Mesothelial cell of epicardium (in vitro differentiated cells): ENCODE results near the gene CEACAM16. TPM values are rescaled to one million over a fixed set of nuclear protein-coding genes. Genes with fewer than 3 reads are reported as not detected.

Source experiments
- DNase-seq, 2 experiments: peaks; one replicate each; pipeline ENCODE4 v3.0.0; 2021; ENCODE audit warnings: low spot score in 2 of 2; ENCODE audit not compliant: unreplicated experiment in 2 of 2
- H3K27ac Mint-ChIP-seq: 2 replicates; pipeline ENCODE4 v1.8.0; 2021; ENCODE audit warnings: mixed read lengths
- H3K27me3 Mint-ChIP-seq: 2 replicates; pipeline ENCODE4 v1.8.0; 2021; ENCODE audit warnings: low read depth, mixed read lengths
- H3K36me3 Mint-ChIP-seq: 2 replicates; pipeline ENCODE4 v1.8.0; 2021; ENCODE audit warnings: mixed read lengths
- H3K4me1 Mint-ChIP-seq: 2 replicates; pipeline ENCODE4 v1.8.0; 2021; ENCODE audit warnings: mixed read lengths
- H3K4me3 Mint-ChIP-seq: 2 replicates; pipeline ENCODE4 v1.8.0; 2021; ENCODE audit warnings: mild to moderate bottlenecking, moderate library complexity, mixed read lengths
- H3K9me3 Mint-ChIP-seq: 2 replicates; pipeline ENCODE4 v1.8.0; 2021; ENCODE audit warnings: mixed read lengths
- total RNA-seq: library from RNA; stranded (reverse); gene quantifications from 3 replicates; pipeline ENCODE4 v1.2.1, GENCODE V29; 2021
- TF ChIP-seq, protein P1 (sequence below): fragments of 200-600 bp; sonication (generic); IDR thresholded peaks from one replicate; pipeline ENCODE4 v1.5.0; 2021; ENCODE audit warnings: antibody characterized with exemption; ENCODE audit not compliant: unreplicated experiment

The CEACAM16 gene
- total RNA-seq, 1 donor from 2014 or later = not detected

DNA sequence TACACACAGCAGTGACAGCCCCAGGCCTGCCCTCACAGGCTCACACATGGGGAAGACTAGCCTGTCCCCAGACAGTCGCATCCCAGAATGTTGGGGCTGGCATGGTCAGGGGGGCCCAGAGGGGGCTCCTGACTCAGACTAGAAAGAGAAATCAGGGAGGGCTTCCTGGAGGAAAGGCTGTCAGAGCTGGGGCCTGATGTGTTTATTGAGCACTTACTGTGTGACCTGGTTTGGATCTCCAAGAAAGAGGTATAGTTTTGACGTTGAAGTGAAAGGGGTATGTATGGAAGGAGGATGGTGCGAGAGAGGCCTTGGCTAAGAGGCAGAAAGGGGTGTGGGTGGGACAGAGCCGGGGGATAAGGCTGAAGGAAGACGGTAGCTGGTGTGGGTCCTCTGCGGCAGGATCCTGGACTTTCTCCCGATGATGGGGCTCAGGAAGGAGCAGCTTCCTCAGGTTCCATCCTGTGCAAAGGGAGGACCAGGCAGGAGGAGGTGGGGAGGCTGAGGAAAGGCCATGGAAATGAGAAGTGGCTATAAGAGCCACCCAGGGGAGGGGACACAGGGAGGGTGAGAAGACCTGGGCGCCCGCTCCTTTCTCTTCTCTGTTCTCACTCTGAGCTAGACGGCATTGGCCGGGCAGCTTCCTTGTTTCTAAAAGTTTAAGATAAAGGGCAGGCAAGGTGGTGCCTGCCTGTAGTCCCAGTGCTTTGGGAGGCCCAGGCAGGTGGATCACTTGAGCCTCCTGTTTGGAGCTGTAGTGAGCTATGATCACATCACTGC lies 33.5 kb downstream of the CEACAM16 start:
- Mint-ChIP-seq H3K4me1 (no peaks in the 10 kb centered on the region), H3K9me3 (no peaks in the 10 kb centered on the region), H3K27ac (no peak overlapping the region), H3K36me3 (no peaks in the 10 kb centered on the region), H3K27me3 (peaks cover 2% of the 10 kb centered on the region), H3K4me3 (no peak overlapping the region)
- TF ChIP-seq, protein P1, sequence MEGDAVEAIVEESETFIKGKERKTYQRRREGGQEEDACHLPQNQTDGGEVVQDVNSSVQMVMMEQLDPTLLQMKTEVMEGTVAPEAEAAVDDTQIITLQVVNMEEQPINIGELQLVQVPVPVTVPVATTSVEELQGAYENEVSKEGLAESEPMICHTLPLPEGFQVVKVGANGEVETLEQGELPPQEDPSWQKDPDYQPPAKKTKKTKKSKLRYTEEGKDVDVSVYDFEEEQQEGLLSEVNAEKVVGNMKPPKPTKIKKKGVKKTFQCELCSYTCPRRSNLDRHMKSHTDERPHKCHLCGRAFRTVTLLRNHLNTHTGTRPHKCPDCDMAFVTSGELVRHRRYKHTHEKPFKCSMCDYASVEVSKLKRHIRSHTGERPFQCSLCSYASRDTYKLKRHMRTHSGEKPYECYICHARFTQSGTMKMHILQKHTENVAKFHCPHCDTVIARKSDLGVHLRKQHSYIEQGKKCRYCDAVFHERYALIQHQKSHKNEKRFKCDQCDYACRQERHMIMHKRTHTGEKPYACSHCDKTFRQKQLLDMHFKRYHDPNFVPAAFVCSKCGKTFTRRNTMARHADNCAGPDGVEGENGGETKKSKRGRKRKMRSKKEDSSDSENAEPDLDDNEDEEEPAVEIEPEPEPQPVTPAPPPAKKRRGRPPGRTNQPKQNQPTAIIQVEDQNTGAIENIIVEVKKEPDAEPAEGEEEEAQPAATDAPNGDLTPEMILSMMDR = no peak
- DNase-seq = no peak

DNA sequence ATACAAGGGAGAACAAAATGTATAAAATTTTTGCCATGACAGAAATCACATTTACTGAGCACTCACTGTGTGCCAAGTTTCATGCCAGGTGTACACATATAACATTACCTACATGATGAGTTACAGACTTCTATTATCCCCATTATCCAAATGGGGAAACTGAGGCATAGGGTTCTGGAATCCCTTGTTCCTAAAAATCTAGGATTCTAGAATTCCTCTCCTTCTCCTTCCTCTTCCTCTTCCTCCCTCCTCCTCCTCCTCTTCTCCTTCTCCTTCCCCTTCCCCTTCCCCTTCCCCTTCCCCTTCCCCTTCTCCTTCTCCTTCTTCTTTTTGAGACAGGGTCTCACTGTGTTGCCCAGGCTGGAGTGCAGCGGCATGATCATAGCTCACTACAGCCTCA lies 35.4 kb downstream of the CEACAM16 start:
- H3K4me1 Mint-ChIP-seq = no peaks in the 10 kb centered on the region
- H3K27ac Mint-ChIP-seq = no peak overlapping the region
- H3K36me3 Mint-ChIP-seq = no peaks in the 10 kb centered on the region
- TF ChIP-seq, protein P1 = no peak
- no peak overlapping the region for H3K4me3 Mint-ChIP-seq
- no peaks in the 10 kb centered on the region for H3K9me3 Mint-ChIP-seq
- no peak for DNase-seq
- H3K27me3 Mint-ChIP-seq = peaks cover 9% of the 10 kb centered on the region

DNA sequence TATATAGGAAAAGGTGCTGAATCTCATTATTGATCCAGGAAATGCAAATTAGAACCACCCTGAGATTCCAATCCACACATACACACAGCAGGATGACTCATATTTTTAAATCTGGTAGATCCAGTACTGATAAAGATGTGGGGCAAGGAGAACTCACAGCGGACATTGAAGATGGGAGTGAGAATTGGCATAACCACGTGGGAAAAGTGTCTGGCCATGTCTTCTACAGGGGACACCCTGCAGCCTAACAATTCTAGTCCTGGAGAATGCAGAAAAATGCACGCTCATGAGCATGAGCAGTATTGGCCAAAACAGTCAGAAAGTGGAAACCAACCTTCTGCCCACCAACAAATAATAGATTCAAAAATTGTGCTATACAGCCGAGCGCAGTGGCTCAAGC lies 36.1 kb downstream of the CEACAM16 start:
- no peaks in the 10 kb centered on the region for H3K4me1 Mint-ChIP-seq

DNA sequence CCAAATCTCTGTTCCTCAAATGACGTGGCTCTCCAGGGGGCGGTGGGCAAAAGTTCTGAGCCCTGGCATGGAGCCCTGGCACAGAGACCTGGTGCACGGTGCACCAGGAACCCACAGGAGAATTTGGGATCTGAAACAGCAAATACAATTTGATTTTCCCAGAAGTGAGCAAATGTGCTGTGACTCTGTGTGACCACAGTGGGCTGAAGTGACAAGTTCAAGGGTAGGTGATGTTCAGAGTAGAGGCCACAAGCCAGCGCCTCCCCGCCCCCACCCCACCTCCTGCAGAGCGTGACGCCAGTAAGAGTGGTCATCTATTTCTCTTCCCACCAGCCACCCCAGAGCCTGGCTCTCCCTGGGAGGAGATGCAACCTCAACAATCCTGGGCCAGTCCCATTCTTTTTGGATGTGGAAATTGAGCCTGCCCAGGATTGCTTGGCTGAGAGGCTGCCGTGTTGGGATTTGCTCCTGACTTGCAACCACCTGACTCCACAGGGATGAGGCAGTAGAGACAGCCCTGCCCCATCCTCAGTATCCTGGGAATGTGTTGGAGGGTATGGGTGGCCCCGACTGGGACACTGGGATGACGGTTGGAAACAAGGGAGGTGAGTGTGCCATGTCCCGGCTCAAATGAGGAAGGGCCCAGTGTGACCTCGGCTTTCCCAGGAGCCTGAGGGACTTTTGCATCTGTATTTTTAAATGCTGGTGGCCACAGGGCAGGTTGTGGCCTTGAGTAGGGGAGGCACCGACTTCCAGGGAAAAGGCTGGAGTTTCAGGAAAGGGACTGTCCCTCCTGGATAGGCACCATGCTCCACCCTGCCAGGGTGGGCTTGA lies 38.5 kb downstream of the CEACAM16 start:
- no peaks in the 10 kb centered on the region for H3K9me3 Mint-ChIP-seq
- peaks cover 9% of the 10 kb centered on the region for H3K27me3 Mint-ChIP-seq
- TF ChIP-seq, protein P1 = no peak
- DNase-seq = no peak
- H3K36me3 Mint-ChIP-seq = no peaks in the 10 kb centered on the region
- H3K4me3 Mint-ChIP-seq = no peak overlapping the region
- H3K4me1 Mint-ChIP-seq = peaks cover 9% of the 10 kb centered on the region
- H3K27ac Mint-ChIP-seq = no peak overlapping the region

More for the DNA sequence above, 36.1 kb downstream of the CEACAM16 start:
- no peaks in the 10 kb centered on the region for H3K36me3 Mint-ChIP-seq
- no peaks in the 10 kb centered on the region for H3K9me3 Mint-ChIP-seq
- no peak overlapping the region for H3K4me3 Mint-ChIP-seq
- no peak for DNase-seq
- TF ChIP-seq, protein P1 = no peak
- H3K27ac Mint-ChIP-seq = no peak overlapping the region
- peaks cover 9% of the 10 kb centered on the region for H3K27me3 Mint-ChIP-seq

DNA sequence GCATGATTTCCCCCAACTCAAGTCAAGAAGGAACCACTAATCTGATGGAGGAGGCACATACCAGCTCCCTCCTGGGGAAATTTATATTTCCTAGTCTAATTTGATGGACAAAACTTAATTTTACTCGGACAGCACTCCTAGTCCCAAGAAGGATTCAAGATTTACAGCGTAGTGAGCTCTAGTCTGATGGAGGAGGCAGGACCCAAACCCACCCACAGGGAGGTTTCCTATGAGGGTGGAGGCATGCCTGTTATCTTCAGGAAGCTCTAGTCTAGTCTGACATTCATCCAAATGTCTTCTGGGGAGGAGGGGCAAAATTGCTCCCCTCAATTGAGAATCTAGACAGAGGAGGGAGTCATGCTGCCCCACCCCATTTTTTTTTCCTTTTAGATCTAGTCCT lies 39.2 kb downstream of the CEACAM16 start:
- TF ChIP-seq, protein P1 = no peak
- no peaks in the 10 kb centered on the region for H3K9me3 Mint-ChIP-seq
- H3K4me1 Mint-ChIP-seq = peaks cover 16% of the 10 kb centered on the region
- no peak for DNase-seq
- no peak overlapping the region for H3K27ac Mint-ChIP-seq
- no peak overlapping the region for H3K4me3 Mint-ChIP-seq
- no peaks in the 10 kb centered on the region for H3K36me3 Mint-ChIP-seq
- peaks cover 9% of the 10 kb centered on the region for H3K27me3 Mint-ChIP-seq
